GDM1 (cell line): ENCODE data around the gene PAX8.

ENCODE experiments used
- DNase-seq: peaks from one replicate; lab custom pipeline; 2025; lab: John Stamatoyannopoulos, UW

The PAX8 gene

GRCh38 chr2:113182471-113183260, 96.1 kb downstream of the PAX8 start:
- DNase-seq = no peak

DNA sequence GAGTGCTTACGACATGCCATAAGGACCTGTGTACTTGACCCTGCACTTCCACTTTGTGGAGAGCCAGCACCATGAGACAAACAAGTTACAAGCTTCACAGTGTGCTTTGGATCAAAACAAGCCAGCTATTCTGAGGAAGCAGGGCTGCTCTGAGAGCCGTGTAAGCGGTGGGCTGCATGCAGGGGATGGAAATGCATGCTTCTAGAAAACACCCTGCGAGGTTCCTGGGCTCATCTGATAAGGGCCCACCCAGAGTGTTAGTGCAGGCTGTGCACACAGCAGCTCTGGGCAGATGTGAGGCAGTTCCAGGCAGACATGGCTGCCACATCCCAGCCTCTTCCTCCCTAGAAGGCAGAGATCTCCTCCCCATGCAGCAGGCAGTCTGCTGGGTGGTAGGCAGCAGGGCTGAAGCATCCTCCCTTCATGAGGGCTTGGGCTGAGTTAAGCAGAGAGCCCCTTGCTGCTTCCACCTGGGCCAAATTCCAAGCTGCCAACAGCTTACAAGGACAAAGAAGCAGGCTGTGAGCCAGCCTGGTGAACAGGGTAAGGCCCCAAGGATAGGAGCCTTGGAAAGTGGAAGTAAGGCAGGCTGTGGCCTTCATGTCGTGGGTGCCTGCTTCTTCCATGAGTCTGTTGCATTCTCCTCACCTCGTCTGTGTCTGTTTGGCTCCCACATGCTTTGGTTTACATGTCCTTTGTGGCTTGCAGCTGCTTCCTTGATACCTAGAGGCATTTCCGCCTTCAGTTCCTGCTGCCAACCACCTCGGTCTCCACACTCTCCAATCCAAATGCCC, 97.3 kb downstream of the PAX8 start:
- peak; percentile 67 for DNase-seq

GRCh38 chr2:113180131-113180946, 98.4 kb downstream of the PAX8 start:
- no peak for DNase-seq

GRCh38 chr2:113179446-113180045, 99.2 kb downstream of the PAX8 start:
- DNase-seq = no peak

DNA sequence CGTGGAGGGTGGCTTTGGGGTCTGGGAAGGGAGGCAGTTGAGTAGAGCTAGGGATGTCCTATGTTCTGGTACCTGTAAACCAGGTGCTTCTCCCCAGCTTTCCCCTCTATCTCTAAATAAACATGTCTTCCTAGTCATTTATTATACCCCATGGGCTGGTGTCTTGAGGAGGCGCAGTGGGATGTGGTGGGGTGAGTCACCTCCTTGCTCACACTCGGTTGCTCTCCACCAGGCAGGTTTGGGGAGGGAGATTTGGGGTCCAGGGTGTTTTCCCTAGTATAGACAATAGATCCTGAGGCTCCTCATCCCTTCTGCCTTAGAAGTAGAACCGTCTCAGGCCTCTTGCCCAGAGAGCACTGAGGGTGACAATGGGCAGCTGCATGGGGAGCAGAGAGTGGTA, 99.8 kb downstream of the PAX8 start:
- no peak for DNase-seq

DNA sequence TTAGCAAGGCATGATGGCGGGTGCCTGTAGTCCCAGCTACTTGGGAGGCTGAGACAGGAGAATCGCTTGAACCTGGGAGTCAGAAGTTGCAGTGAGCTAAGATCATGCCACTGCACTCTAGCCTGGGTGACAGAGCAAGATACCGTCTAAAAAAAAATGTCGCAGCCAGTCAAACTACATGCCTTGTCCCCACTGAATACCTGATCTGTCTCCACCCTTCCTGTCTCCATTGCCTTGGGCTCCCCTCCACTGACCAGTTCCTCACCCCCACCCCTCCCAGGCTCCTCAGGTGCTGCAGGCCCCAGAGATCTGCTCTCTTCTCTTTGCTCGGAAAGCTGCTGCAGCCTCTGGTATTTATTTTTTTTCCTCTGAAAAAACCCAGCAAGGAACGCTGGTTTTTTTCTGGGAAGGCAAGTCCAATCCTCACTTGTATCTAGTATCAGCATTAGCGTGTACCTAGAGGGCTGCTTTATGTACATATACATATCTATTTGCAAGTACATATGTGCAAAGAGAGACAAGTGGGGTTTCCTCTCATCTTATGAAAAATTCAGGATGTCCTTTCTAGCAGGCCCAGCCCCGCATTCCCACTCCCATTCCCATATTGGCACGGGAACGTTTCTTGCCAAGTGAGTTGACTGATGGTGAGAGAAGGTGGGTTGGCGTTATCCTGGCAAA, 100.5 kb downstream of the PAX8 start:
- DNase-seq = no peak

DNA sequence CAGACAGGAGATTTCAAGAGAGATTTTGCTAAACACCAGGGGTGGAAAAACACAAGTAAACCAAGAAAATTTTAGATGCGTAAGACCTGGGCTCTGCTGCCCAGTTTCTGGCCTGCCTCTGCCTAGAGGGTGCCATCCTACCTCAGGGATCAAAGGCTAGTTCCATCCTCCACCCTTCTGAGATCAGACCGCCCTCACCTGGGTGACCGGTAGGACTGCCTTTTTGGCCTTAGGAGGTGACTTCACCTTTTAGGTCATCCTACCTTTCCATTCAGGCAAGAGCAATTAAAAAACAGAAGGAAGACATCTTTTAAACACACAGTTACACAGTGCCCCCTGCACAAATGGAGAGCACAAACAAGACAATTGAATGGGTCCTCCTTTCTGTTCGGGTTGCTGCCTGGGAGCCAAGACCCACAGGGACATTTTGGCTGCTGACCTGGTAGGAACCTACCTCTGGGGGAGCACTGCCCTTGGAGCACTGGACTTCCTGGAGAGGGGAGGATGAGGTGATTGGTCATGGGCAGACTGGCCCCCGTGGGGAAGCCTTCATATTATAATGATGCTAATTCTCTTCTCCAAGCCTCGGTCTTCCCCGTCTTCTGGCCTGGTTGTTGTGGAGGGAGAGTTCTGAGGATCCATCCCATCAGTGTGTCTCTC, 101.9 kb downstream of the PAX8 start:
- no peak for DNase-seq

DNA sequence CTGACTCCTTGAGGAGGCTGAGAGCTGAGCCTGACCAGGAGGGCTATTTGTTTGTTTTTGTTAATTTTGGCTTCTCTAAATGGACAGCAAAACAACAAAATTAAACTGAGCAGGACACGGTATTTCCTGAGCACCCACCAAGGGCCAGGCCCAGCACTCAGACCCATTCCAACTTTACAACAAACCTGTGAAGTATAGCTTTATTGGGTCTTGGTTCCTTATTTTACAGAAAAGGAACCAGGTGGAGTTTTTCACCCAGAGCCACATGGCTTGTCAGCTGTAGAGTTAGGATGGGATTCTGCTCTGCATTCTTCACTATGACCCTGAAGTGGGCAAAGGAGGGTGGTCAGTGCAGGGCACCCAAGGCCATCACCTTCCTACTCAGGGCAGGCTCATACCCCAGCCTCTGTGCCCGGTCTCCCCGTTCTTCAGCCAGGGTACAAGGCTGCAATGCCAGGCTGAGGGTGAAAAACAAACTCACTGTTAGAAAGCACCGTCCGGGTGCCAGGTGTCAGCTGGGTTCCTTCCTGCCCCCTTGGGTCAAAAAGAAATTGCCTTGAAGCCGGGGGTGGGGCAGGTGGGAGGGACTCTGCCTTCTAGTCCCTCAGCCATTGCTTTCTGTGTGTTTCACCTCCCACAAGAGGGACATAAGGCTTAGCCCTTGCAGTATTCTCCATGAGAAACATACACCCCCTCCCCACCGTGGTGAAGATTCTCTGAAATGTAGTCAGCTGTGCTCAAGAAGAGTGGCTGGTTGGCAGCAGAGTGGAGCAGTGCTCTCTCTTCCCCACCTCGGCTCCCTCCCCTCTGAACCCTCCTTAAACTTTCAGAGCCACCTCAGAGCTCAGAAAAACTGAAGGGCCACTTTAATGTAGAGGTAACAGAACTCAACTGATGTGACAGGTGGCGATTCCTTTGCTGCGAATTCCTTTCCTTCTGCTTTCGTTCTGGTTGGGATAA, 102.7 kb downstream of the PAX8 start:
- DNase-seq = no peak

GRCh38 chr2:113175042-113175628, 103.6 kb downstream of the PAX8 start:
- DNase-seq = no peak

- DNase-seq = no peak
Measured at GRCh38 chr2:113174376-113174750, 104.4 kb downstream of the PAX8 start.

- peak; percentile 87 for DNase-seq
Measured at GRCh38 chr2:113173542-113174375, 105.0 kb downstream of the PAX8 start, which contains the start of gene PSD4. TSS of gene PSD4 (plus strand) at chr2:113173971. CDS start at chr2:113182457, 8,486 bp downstream.

GRCh38 chr2:113172721-113173541, 105.8 kb downstream of the PAX8 start:
- DNase-seq = no peak

- DNase-seq = no peak
Measured at GRCh38 chr2:113171334-113172075, 107.2 kb downstream of the PAX8 start.

- DNase-seq = no peak
Measured at GRCh38 chr2:113169586-113169985, 109.1 kb downstream of the PAX8 start.

DNA sequence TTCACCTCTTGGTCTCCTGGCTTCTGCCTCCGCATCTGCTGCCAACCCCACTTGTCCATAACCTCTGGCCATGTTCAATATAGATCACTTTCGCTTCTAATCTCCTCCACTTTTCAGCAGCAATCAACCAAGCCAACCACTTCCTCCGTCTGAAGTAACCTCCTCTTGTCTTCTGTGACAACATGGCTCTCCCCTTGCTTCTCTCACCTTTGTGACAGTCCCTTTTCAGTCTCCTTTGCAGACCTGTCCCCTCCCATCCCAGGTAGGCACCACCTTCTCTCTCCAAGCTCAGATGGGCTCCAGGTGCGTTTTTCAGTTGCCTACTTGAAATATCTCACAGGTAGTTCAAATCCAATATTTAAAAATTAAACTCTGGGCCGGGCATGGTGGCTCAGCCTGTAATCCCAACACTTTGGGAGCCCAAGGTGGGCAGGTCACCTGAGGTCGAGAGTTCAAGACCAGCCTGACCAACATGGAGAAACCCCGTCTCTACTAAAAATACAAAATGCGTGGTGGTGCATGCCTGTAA, 109.7 kb downstream of the PAX8 start:
- no peak for DNase-seq

DNA sequence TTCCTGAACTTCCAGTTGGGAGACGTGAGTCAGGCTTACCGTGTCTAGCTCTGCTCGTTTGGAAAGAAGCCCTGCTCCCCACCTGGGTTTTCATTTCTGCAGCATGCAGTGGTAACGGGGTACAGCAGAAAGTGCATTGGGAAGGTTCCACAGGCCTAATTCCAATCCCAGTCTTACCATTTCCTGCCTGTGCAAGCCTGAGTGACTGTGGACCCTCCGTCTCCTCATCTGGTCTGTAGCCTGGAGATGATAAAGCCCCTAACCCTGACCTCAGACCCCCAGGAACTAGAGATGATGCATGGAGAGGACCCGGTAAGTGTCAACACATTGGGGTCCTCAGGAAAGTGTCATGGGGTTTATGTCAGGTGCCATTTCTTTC, 110.8 kb downstream of the PAX8 start:
- DNase-seq = no peak
